HG03103 (cell line): Measurements from ENCODE around the gene ADGRL3.
"Not testable (repeated sequence)": the region's sequence is repeated elsewhere in the genome, so short reads cannot be mapped to it uniquely, and the experiment has no call there.

Experiments used
- ATAC-seq: cut with Tn5 transposase; IDR thresholded peaks from one replicate; pipeline ENCODE4 v1.9.1; 2021; ENCODE audit warnings: low read depth; ENCODE audit not compliant: unreplicated experiment

The ADGRL3 gene

GRCh38 chr4:61468024-61468720 is 268.0 kb downstream of the ADGRL3 start:
- no peak for ATAC-seq

GRCh38 chr4:61473306-61473705 is 273.2 kb downstream of the ADGRL3 start:
- ATAC-seq: no peak

DNA sequence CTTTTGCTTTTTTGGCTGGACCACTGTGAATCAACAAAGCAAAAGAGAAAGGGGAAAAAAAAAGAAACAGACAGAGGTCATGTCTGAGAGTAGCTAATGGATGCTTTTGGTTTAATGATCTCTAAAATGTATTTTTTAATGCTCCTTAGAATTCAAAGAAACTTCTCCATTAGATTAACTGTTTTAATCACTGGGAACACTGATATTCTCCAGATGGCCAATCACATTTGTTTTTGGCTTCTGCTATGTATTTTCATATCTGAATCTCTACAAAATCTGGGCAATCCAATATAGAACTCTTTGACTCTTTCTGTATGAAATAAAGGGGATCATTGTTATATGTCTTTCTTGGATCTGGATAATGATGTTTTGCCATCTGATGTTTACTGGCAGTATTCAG is 278.2 kb downstream of the ADGRL3 start:
- ATAC-seq: no peak

GRCh38 chr4:61485056-61485455 is 284.9 kb downstream of the ADGRL3 start:
- ATAC-seq: no peak

- ATAC-seq: no peak
Measured at GRCh38 chr4:61489927-61490326, 289.8 kb downstream of the ADGRL3 start.

DNA sequence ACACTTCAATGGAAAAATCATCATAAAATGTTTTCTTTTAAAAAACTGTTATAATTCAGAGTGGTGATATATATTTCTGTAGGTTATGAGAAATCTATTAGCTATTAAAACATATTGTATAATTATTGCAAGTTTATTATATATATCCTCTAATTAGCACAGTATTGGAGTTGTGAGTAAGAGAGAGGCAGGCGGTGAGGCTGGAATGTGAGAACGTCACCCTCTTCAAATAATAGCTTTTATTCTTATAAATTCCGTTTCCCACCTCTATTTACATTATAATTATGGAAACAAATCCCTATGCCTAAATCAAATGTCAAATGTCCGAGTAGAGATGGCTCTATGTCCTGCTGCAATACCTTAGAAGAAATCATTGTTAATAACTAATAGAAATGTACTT is 292.9 kb downstream of the ADGRL3 start:
- ATAC-seq: no peak

- no peak for ATAC-seq
Measured at GRCh38 chr4:61493470-61493869, 293.3 kb downstream of the ADGRL3 start.

GRCh38 chr4:61500883-61501282 is 300.8 kb downstream of the ADGRL3 start:
- no peak for ATAC-seq

DNA sequence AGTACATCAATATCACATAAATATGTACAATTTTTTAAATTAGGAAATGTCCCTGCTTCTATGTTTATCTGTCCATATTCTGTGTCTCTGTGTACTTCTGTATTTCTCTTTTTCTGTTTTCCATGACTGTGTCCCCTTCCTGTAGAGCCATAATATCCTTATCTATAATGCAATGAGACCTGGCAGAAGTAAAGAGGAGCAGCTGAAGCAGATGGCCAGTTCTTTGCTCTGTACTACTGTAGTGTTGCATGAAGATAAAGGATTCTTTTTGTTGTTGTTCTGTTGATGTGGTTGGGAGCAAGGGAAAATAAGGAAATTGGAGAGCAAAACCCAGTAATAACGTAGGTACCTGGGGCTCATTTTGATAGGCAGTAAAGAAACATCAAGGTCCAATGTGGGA is 301.7 kb downstream of the ADGRL3 start:
- no peak for ATAC-seq

DNA sequence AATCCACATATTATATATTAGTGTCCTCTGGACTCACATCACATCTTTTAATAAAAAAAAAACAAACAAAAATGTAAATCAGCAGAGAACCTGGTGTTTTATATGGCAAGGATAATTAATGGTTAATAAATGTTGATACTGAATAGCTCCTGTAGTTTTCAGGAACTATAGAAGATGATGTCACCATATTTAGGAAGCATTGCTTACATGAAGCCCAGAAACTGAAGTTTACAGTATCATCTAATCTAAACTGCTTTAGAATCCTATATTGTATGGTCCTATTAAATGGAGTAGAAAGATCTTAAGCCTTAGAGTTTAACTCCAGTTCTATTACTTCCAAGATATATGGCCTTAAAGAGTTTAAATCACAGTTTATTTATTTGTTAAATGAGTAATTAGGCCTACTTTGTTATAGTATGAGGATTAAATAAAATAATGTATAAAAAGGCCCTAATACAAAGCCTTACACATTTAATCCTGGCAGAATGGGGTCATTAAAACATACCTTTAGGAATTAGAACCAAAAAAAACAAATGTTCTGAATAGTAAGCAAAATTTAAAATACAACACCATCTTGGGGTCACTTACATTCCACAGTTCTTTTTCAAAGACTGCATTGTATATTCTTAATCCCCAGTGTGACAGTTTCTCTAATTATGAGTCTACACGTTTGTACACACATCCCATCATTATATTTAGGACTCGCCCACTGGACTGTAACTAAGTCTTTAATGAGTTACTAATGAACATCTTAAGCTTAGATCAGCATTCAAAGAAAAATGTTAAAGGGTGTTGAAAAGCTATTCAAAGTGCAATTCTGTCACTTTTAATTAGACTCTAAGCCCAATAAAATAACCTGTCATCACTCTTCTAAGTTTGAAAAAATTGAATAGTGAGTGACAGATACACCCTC is 305.9 kb downstream of the ADGRL3 start:
- ATAC-seq: no peak

DNA sequence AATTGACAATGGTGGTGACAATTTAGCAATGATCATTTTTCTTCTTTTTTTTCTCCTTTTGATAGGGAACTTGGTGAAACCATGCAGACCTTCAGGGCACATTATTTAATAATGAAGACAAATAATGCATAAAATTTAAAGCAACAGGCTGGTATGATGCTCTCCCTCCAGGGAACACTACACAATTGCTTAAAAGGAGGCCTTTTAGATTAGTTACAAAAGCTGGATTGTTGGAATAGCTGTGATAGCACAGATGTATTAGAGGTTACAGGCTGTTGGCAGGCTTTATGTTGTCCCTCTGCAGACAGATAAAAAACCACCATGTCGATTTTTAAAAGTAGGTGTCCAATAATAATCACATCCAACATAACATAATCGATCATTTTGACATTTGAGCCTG is 307.0 kb downstream of the ADGRL3 start:
- ATAC-seq: no peak

GRCh38 chr4:61509721-61510241 is 309.7 kb downstream of the ADGRL3 start:
- ATAC-seq: not testable (repeated sequence)

DNA sequence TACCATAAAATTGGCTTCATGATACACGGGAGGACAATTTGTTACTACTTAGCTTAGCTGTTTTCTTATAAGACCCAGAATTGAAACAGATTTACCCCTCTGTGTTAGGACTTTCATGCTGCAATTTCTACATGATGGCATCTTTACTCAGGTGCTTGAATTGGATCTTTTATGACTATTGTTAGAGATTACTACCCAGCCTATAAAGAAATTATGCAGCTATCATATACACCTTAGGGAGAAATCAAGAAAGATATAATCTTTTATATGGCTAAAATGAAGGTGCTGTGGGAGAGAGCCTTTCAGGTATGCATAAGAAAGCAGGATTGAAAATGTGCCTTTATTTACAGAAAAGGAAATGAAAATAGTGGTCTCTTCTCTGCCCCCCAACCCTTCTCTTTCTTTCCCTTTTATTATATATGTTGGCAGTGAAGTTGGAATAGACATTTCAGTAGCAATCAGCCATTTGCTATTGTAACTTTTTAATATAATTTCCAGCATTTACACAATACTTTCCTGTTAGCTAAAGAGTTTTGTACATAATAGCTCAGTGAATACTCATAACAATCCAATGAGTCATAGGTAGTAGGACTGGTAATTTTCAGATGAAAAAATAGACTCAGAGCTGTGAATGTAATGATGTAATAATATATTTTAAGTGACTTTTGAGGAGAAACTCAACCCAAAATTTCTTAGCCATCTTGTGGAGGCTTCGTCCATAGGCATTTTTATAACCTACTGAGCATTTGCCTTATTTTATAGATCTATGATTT is 311.8 kb downstream of the ADGRL3 start:
- ATAC-seq: no peak

GRCh38 chr4:61514991-61515390 is 314.9 kb downstream of the ADGRL3 start:
- ATAC-seq: no peak

DNA sequence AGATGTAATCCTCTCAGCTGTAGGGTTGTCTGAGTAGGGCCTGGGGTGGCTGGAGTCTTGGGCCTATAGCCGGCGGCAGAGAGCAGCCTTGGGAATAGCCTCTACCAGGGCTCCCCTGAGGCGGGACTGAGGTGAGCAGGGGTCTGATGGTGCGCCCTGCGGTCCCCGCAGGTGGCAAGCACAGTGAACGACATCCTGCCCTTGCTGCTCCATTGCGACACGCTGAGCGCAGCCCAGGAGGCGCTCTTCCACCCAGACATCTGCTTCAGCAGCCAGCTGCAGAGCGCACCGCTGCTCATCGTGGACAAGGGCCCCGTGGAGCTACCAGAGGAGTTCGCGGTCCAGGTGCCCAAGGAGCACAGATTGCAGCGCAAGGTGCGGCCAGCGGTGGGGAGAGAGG is 317.0 kb downstream of the ADGRL3 start:
- no peak for ATAC-seq

DNA sequence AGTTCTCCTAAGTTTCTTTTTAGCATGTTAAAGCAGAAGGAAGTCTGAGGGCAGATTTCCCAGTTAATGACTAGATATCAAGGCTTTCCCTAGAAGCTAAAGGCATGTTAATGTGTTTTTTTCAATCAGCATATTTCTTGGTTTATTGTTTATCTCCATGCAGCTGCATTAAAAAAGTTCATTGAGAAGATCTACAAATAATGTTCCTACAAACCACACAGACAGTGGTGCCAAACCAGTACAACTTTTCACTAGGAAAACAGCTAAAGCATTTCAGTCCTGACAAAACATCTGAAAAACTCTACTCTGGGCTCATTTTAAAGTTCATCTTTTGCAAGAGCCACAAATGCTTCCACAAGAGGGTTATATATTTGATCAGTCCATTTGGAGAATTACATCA is 320.0 kb downstream of the ADGRL3 start:
- ATAC-seq: no peak

- ATAC-seq: no peak
Measured at GRCh38 chr4:61520681-61521160, 320.6 kb downstream of the ADGRL3 start.

- ATAC-seq: no peak
Measured at GRCh38 chr4:61521451-61521850, 321.3 kb downstream of the ADGRL3 start.

DNA sequence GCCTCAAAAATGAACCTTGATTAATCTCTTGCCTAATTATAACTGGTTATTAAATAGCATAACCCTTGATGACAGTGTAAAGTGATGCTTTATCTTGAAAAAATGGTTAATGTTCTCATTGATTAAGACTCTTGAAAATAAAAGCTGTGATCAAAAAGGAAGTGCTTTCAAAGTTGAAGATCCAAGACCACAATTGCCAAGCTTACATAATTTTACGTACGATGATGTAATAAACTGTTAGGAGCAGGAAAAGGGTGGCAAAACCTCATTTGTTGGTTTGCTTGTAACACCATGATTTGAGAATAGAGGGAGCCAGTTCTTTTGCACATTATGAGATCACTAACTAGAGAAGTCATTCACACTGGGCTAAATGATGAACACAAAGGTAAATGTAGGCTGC is 322.2 kb downstream of the ADGRL3 start:
- ATAC-seq: no peak

DNA sequence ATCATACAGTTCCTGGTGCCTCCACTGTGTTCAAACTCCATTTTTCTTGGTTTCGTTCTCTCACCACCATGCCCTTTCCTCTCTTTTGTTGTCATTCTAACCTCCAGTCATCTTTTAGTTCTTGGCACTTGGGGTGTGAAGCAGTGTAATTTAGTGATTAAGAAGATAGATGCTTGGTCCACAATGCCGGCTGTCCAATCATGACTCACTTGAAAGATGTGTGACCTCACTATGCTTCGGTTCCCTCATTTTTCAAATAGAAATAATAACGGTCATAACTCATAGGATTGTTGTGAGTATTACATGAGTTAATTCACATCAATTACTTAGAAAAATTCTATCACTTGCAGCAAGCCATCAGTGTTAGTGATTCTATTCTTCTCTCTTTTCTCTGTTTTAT is 327.8 kb downstream of the ADGRL3 start:
- no peak for ATAC-seq

DNA sequence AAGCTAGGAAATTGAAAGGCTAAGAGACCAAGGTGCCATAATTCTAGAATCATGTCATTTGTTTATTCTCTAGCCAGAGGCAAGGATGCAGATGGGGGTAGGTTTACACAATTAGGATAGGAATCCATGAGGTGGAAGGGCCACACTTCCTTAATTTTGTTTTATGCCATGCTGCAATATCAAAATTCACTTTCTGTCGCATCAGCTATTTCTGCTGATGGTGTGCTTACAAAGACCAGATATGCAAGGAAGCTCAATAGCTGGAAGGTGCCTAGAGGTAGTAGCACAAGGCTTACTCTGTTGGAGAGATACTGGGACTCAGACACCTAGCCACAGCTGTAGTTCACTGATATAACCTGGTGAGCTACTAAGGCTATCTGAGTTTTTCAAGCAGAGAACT is 328.5 kb downstream of the ADGRL3 start:
- ATAC-seq: no peak
